HG03520 (cell line): ENCODE results near the gene CEBPZ.
"Not testable (repeated sequence)": the region's sequence is repeated elsewhere in the genome, so short reads cannot be mapped to it uniquely, and the experiment has no call there.

Experiments used
- ATAC-seq: cut with Tn5 transposase; IDR thresholded peaks from one replicate; pipeline ENCODE4 v1.9.1; 2021; ENCODE audit warnings: mild to moderate bottlenecking, moderate library complexity; ENCODE audit not compliant: unreplicated experiment

Gene CEBPZ

GRCh38 chr2:37231241-37232130, at the start of gene CEBPZ, which contains the start of gene NDUFAF7:
Gene CEBPZ (minus strand): TSS chr2:37231596. CDS start chr2:37231567, 29 bp downstream.
Gene NDUFAF7 (plus strand): TSS chr2:37231658. CDS start chr2:37231706, 48 bp downstream.
- ATAC-seq = peak; percentile 89

- no peak for ATAC-seq
Observed at GRCh38 chr2:37276291-37276690, 44.9 kb upstream of the CEBPZ start.

GRCh38 chr2:37274359-37274965, 43.1 kb upstream of the CEBPZ start:
- no peak for ATAC-seq

GRCh38 chr2:37271376-37272067, 40.1 kb upstream of the CEBPZ start:
- no peak for ATAC-seq

GRCh38 chr2:37268111-37268510, 36.7 kb upstream of the CEBPZ start:
- no peak for ATAC-seq

- ATAC-seq = no peak
Observed at GRCh38 chr2:37267685-37268084, 36.3 kb upstream of the CEBPZ start.

GRCh38 chr2:37263839-37264238, 32.4 kb upstream of the CEBPZ start:
- ATAC-seq = no peak

- ATAC-seq = no peak
Observed at GRCh38 chr2:37262522-37262921, 31.1 kb upstream of the CEBPZ start.

GRCh38 chr2:37250869-37251740, 19.7 kb upstream of the CEBPZ start:
- no peak for ATAC-seq

- ATAC-seq = no peak
Observed at GRCh38 chr2:37246205-37246604, 14.8 kb upstream of the CEBPZ start.

- ATAC-seq = no peak
Observed at GRCh38 chr2:37244755-37245154, 13.4 kb upstream of the CEBPZ start.

- peak; percentile 90 for ATAC-seq
Observed at GRCh38 chr2:37244017-37244416, 12.6 kb upstream of the CEBPZ start.

- no peak for ATAC-seq
Observed at GRCh38 chr2:37243435-37243834, 12.0 kb upstream of the CEBPZ start.

- ATAC-seq = no peak
Observed at GRCh38 chr2:37232131-37232933, 936 bp upstream of the CEBPZ start.

- ATAC-seq = no peak
Observed at GRCh38 chr2:37230581-37230980, 815 bp downstream of the CEBPZ start.

- no peak for ATAC-seq
Observed at GRCh38 chr2:37228788-37229187, 2.6 kb downstream of the CEBPZ start.

GRCh38 chr2:37226863-37227262, 4.5 kb downstream of the CEBPZ start:
- ATAC-seq = no peak

- ATAC-seq = not testable (repeated sequence)
Observed at GRCh38 chr2:37225129-37225528, 6.3 kb downstream of the CEBPZ start.

GRCh38 chr2:37224063-37224462, 7.3 kb downstream of the CEBPZ start:
- ATAC-seq = no peak

- ATAC-seq = no peak
Observed at GRCh38 chr2:37223131-37223530, 8.3 kb downstream of the CEBPZ start.
